Bone marrow (tissue), 2 donors: ENCODE data around the gene GPC1.

Experiments
- DNase-seq, 2 donors: peaks; one replicate each; lab custom pipeline; 2025; lab: John Stamatoyannopoulos, UW

Gene GPC1

GRCh38 chr2:240397924-240398645, 37.4 kb upstream of the GPC1 start:
- no peak for DNase-seq

DNA sequence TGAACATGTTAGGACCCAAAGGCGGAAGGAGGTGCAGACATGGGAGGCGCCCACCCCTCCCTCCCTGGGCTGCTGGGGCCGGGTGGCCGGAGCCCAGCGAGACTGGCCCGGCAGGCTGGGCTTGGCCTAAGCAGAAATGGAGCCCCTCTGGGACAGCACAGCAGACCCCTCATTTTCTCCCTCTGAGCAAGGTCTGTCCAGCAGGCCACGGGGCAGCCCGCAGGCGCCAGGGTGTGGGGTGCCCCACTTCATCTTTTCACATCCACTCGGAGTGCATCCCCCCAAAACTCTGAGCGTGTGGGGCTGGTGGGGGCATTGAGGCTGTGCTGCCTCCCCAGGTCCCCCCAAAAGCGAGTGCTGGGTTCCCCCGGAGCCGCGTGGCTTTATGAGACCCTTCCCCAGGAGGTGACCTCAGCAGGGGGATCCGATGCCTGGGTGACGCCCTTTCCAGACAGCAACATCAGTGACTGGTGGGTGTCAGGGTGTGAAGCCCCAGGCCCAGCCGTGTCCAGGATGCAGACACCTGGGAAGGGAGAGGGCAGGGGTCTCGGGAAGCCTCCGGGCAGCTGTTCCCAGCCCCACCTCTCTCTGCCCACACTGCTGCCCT, 36.7 kb upstream of the GPC1 start:
- DNase-seq, result no peak

DNA sequence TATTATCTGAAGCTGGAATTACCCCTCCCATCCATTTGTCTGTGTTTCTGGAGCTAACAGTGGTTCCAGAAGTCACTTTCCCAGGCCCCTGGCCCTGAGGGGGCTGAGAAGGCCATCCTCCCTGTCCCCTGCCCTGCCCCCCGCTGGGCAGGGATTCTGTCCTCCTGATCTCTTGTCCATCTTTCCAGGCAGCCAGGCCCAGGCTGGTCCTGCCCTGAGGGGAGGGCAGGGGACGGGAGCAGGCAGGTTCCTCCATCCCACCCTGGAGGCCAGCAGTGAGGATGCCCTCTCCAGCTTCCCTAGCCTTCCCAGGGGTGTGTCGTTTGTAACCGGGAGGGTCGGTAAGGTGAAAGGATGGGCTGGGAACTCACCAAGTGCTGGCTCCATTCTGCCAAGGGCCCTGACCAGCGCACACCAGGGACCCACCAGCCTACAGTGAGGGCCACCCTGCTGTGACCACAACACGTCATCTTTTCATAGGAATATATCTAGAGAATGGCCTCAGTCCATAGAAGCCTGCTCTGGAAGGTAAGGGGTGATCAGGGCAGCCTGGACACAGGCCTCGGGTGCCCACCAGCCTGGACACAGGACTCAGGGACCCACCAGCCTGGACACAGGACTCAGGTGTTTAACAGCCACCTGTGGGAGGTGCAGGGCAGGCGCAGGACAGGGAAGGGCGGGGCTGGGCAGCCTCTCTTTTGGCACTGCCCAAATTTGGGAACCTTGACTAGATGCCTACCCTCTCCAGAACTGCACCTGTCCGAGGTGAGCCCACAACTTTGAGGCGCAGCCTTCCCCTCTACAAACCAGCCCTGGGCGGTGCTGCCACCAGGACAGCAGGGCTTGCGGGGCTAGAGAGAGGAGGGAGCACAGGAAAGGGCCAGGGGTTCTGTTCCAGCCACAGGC, 35.8 kb upstream of the GPC1 start:
- no peak for DNase-seq

GRCh38 chr2:240400371-240401161, 34.9 kb upstream of the GPC1 start:
- no peak for DNase-seq

DNA sequence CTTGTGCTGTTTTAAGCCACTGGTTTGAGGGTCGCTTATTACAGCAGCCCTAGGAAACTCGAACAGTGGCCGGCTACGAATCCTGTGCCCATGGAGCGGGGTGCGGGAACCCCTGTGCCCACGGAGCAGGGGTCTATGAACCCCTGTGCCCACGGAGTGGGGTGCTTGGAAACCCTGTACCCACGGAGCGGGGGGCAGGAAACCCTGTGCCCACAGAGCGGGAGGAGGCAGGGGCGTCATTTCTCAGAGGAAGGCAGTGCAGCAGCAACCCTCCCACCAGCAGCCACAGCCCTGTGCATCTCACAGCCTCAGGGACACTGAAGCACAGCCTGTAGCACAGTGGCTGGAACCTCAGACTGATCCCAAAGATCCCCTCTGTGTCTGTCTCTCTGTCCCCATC, 34.2 kb upstream of the GPC1 start:
- DNase-seq, result no peak

DNA sequence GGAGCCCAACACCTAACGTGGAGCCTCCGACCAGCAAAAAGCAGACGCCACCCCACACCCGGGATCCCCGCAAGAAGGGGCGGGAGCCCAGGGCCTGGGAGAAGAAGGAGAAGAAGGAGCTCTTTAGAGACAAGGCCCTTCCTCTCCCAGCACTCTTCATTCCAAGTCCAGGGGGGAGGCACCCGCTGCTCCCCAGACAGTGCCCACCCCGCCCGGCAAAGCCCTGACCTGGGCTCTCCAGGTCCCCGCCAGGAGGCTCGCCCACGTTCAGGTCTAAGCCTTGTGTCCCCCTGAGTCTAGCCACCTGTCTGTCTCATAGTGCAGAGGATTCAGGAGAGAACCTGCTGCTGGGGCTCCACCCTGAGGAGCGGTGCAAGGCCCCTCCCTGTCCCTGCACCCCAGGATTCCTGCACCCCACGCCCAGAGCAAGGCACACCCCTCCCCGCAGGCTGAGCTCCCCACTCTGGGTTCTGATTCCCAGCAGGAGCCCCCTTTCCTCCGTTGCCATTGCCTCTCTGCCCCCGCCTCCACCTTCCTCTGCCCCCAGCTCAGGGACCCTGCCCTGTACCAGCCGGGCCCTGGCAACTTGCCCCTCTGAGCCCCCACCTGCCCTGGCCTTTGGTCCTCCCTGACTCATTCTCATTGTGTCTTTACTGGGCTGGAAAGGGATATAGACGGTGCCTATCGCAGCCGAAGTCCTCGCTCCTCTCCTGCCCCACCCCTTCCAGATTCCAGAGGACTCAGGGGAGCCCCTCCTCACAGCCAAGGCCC, 33.5 kb upstream of the GPC1 start:
- no peak for DNase-seq

- DNase-seq, result no peak
Observed at GRCh38 chr2:240402566-240403272, 32.7 kb upstream of the GPC1 start.

GRCh38 chr2:240403396-240404104, 31.9 kb upstream of the GPC1 start:
- DNase-seq, result no peak

DNA sequence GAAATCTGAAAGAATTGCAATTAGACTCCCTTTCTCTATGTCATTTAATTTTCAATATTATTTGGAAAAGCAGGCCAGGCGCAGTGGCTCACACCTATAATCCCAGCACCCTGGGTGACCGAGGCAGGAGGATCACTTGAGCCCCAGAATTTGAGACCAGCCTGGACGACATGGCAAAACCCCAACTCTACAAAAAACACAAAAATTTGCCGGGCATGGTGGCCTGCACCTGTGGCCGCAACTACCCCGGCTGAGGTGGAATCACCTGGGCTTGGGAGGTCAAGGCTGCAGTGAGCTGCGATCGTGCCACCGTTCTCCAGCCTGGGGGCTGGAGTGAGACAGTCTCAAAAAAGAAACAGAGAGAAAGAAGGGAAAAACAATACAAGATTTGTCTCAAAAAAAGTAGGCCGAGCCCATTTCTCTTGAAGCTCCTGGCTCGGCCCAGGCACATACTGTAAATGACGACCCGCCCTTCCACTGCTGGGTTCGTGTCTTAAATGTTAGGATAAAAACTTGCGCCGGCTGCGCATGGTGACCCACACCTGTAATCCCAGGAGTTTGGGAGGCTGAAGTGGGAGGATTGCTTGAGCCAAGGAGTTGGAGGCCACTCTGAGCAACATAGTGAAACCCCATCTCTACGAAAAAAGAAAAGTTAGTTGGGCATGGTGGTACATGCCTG, 31.1 kb upstream of the GPC1 start:
- DNase-seq, result no peak

- DNase-seq, result no peak
Observed at GRCh38 chr2:240405133-240405532, 30.3 kb upstream of the GPC1 start.

DNA sequence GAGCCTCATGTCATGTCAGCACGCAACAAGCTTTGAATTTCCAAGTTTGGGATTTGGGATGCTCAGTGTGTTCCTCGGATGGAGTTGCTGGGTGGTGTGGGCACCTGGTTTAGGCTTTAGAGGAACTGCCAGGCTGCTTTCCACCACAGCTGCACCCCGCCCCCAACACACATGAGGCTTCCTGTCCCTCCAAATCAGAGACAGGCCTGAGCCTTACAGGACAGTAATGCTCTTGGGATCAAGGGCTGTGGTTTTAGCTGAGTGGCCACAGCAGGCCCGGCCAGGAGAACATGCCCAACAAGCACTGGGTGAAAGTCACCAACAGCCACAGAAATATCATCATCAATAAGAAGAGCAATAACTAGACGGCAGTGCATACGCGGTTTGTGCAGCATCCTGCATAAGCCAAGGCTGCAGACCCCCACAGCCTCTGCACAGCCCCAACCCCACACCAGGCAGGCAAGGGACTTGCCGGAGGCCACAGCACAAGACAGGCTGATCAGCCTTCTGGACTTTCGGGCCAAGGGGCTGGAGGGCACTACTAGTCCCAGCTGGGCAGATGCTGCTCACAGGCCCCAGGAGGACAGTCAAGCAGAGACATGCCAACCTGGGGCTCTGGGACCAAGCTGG, 29.7 kb upstream of the GPC1 start:
- no peak for DNase-seq

DNA sequence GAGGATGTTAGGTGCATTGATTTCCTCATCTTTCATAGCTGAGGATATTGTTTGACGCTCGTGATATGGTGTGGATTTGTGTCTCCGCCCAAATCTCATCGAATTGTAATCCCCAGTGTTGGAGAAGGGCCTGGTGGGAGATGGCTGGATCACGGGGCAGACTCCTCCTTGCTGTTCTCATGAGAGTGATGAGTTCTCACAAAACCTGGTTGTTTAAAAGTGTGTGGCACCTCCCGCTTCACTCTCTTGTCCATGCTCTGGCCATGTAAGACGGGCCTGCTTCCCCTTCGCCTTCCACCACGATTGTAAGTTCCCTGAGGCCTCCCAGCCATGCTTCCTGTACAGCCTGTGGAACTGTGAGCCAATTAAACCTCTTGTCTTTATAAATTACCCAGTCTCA, 28.4 kb upstream of the GPC1 start:
- no peak for DNase-seq

DNA sequence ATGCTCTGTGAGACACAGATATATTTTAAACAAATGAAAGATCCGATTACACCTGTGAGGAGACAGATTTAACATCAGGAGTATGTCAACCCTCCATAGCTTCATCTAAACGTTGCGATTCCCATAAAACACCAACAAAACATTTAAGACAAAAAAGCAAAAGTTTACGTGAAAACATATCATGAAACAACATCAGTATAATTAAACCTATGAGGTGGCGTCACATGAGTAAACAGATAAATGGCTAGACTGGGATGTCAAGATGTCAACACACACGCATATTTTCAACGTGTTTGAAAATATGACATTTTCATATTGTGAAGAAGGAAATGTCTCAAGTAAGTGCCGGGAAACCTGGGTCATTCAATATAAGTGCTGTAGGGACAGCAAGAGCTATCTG, 25.5 kb upstream of the GPC1 start:
- no peak for DNase-seq

- DNase-seq, result no peak
Observed at GRCh38 chr2:240410808-240411207, 24.7 kb upstream of the GPC1 start.

DNA sequence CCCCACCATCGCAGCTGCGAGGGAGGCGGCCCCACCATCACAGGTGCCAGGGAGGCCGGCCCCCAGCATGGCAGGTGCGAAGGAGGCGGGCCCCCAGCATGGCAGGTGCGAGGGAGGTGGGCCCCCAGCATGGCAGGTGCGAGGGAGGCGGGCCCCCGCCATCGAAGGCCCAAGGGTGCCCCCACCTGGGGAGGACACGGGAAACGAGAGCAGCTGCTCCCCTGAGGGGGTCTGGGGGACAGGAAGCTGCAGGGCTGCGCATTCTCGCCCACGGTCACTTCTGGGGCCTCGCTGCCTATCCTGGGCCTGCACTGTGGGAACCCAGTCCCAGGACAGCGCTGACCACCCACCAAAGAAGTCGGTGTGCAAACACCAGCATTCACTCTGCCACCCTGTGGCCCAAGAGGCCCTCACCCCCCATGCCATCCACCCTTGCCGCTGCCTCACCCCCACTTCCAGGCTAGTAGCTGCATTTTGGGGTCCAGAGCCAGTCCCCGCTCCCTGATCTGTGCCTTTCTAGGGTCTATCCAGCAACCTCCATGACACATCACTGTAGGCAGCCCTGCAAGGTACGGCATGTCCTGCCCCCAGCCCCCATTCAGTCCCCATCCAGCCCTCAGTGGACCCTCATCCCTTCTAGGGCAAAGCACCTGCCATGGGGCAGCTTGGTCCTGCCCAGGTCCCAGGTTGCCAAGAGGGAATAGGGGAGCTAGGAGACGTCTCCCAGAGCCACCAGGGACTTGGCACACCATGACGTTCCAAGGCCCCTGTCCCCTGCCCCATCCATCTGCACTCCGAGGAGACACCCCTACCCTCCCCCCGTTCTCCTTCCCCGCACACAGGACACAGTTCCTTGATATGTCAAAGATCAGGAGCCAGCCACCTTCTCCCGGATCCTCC, 24.0 kb upstream of the GPC1 start:
- DNase-seq, result no peak

GRCh38 chr2:240412211-240412861, 23.1 kb upstream of the GPC1 start:
- DNase-seq, result no peak
